IgD-negative memory B cell (primary cell): ENCODE measurements around the gene DPF1. TPM values are rescaled to one million over a fixed set of nuclear protein-coding genes. Genes with fewer than 3 reads are reported as not detected.
A peak's percentile ranks its signal among the peaks of the same experiment; 100 is the strongest.

Experiments
- H3K27ac Mint-ChIP-seq, 3 donors: one replicate each; pipeline ENCODE4 v1.8.0; 2020 to 2022; ENCODE audit warnings: mild to moderate bottlenecking in 3 of 3, mixed read lengths in 3 of 3, moderate library complexity in 1 of 3
- H3K27me3 Mint-ChIP-seq: one replicate; pipeline ENCODE4 v1.8.0; 2021; ENCODE audit warnings: mixed read lengths
- H3K36me3 Mint-ChIP-seq: one replicate; pipeline ENCODE4 v1.8.0; 2020; ENCODE audit warnings: mild to moderate bottlenecking, mixed read lengths
- H3K4me1 Mint-ChIP-seq, 3 donors: one replicate each; pipeline ENCODE4 v1.8.0; 2020 to 2022; ENCODE audit warnings: mixed read lengths in 3 of 3, mild to moderate bottlenecking in 1 of 3
- H3K4me3 Mint-ChIP-seq, 4 donors: one replicate each; pipeline ENCODE4 v1.8.0; 2020 to 2022; ENCODE audit warnings: mild to moderate bottlenecking in 4 of 4, mixed read lengths in 4 of 4, moderate library complexity in 3 of 4
- H3K9me3 Mint-ChIP-seq, 3 donors: one replicate each; pipeline ENCODE4 v1.8.0; 2020 to 2021; ENCODE audit warnings: mixed read lengths in 3 of 3, mild to moderate bottlenecking in 1 of 3
- polyA plus RNA-seq: library from polyadenylated mRNA; unstranded; fragments of 300-500 nt; fragmentation: Illumina TruSeq; gene quantifications from one replicate; pipeline ENCODE4 v1.2.3, GENCODE V29; 2021

Gene DPF1
- polyA plus RNA-seq, 1 donor from 2014 or later = 0.24 TPM

GRCh38 chr19:38255383-38256014 lies 31.5 kb upstream of the DPF1 start:
- Mint-ChIP-seq H3K36me3 (peaks cover 4% of the 10 kb centered on the region), H3K4me1 (peaks cover 23 to 33% (median 31%) of the 10 kb centered on the region in 3 donors), H3K27me3 (peaks cover 23% of the 10 kb centered on the region), H3K4me3 (peak overlapping the region; percentile 68 to 96 (median 86)), H3K9me3 (no peaks in the 10 kb centered on the region), H3K27ac (peak overlapping the region; percentile 36 to 82 (median 46))

GRCh38 chr19:38253788-38254187 lies 29.8 kb upstream of the DPF1 start:
- Mint-ChIP-seq H3K4me3 (peak overlapping the region; percentile 68 to 89 (median 86)), H3K27me3 (peaks cover 20% of the 10 kb centered on the region), H3K4me1 (peaks cover 23 to 35% (median 31%) of the 10 kb centered on the region in 3 donors), H3K36me3 (peaks cover 4% of the 10 kb centered on the region), H3K9me3 (no peaks in the 10 kb centered on the region), H3K27ac (peak overlapping the region; percentile 15 to 78 (median 39))

- Mint-ChIP-seq H3K36me3 (peaks cover 4% of the 10 kb centered on the region), H3K27me3 (peaks cover 20% of the 10 kb centered on the region), H3K9me3 (no peaks in the 10 kb centered on the region), H3K4me3 (peak overlapping the region; percentile 68 to 89 (median 86)), H3K27ac (peak overlapping the region; percentile 39 to 92 (median 78)), H3K4me1 (peaks cover 23 to 35% (median 31%) of the 10 kb centered on the region in 3 donors)
Observed at GRCh38 chr19:38252941-38253691, 29.1 kb upstream of the DPF1 start.

DNA sequence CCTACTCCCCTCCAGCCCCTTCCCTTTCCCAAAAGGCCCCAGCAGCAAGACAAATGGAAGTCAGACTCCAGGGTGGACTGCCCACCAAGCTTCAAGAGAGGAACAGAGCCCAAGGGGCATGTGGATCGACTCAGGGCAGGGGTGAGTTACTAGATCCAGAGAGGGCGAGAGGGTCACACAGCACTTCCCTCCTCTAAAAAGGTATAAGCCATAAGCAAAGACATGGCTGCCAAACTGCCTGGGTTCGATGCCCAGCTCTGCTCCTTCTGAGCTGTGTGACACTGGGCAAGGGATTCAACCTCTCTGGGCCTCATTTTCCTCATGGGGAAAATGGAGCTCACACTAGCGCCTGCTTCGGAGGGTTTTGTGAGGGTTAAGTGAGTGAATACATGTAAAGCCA lies 28.4 kb upstream of the DPF1 start:
- Mint-ChIP-seq H3K4me1 (peaks cover 23 to 35% (median 31%) of the 10 kb centered on the region in 3 donors), H3K27ac (peak overlapping the region in 2 of 3 donors; percentile 78 to 92), H3K27me3 (peaks cover 17% of the 10 kb centered on the region), H3K4me3 (peak overlapping the region; percentile 68 to 89 (median 86)), H3K9me3 (no peaks in the 10 kb centered on the region), H3K36me3 (peaks cover 4% of the 10 kb centered on the region)

GRCh38 chr19:38251564-38252051 lies 27.6 kb upstream of the DPF1 start:
- Mint-ChIP-seq H3K27me3 (peaks cover 17% of the 10 kb centered on the region), H3K36me3 (peaks cover 4% of the 10 kb centered on the region), H3K27ac (peak overlapping the region in 2 of 3 donors; percentile 78 to 92), H3K4me3 (peak overlapping the region; percentile 57 to 89 (median 86)), H3K4me1 (peaks cover 23 to 35% (median 31%) of the 10 kb centered on the region in 3 donors), H3K9me3 (no peaks in the 10 kb centered on the region)

- H3K4me1 Mint-ChIP-seq = peaks cover 26 to 38% (median 33%) of the 10 kb centered on the region in 3 donors
- H3K27me3 Mint-ChIP-seq = peaks cover 17% of the 10 kb centered on the region
- H3K4me3 Mint-ChIP-seq = peak overlapping the region in 2 of 4 donors; percentile 63 to 83
- peaks cover 4% of the 10 kb centered on the region for H3K36me3 Mint-ChIP-seq
- no peaks in the 10 kb centered on the region for H3K9me3 Mint-ChIP-seq
- no peak overlapping the region for H3K27ac Mint-ChIP-seq
Observed at GRCh38 chr19:38250821-38251563, 27.0 kb upstream of the DPF1 start.

GRCh38 chr19:38250428-38250820 lies 26.4 kb upstream of the DPF1 start:
- Mint-ChIP-seq H3K36me3 (peaks cover 4% of the 10 kb centered on the region), H3K27me3 (peaks cover 14% of the 10 kb centered on the region), H3K4me3 (peak overlapping the region in 2 of 4 donors; percentile 40 to 63), H3K4me1 (peaks cover 27 to 37% (median 29%) of the 10 kb centered on the region in 3 donors), H3K27ac (peak overlapping the region in 1 of 3 donors; percentile 62), H3K9me3 (no peaks in the 10 kb centered on the region)

DNA sequence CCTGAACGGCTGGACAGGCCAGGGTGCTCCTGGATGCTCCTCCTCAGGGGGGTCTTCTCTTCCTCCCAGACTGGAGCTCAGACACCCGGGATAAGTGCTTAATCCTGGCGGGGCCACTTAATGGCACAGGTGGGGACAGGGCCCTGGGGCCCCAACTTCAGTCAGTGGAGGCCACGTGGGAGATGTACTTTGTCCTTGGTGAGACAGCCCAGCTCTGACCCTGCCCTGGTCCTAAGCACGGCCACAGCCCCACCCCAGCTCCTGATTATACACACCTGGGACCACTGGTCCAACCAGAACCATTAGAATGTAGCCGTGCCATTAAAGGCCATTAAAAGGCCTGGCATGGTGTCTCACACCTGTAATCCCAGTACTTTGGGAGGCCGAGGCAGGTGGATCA lies 24.4 kb upstream of the DPF1 start:
- Mint-ChIP-seq H3K4me1 (peaks cover 19 to 31% (median 23%) of the 10 kb centered on the region in 3 donors), H3K9me3 (no peaks in the 10 kb centered on the region), H3K27me3 (peaks cover 5% of the 10 kb centered on the region), H3K4me3 (no peak overlapping the region), H3K27ac (no peak overlapping the region), H3K36me3 (peaks cover 2% of the 10 kb centered on the region)

DNA sequence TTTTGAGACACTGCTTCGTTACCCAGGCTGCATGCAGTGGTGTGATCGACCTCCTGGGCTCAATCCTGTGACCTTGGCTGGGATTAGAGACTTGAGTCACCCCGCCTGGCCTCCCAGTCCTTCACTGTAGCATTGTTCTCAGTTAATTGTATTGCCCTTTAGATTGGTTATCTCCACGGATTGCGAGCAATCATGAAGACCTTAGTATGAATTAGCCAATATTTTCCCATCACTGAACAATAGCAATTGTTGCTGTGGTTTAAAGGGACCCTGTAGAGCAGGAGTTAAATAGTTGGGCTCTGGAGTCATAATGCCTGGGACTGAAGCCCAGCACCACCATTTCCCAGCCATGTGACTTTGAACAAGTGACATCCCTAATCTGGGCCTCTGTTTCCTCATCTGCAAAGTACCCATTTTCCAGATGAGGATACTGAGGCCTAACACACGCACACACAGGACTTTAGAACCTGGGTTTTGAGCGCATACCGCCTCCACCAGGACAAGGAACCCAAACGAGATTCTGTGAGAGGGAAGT lies 23.8 kb upstream of the DPF1 start:
- peaks cover 5% of the 10 kb centered on the region for H3K27me3 Mint-ChIP-seq
- no peak overlapping the region for H3K27ac Mint-ChIP-seq
- H3K4me1 Mint-ChIP-seq = peaks cover 17 to 30% (median 23%) of the 10 kb centered on the region in 3 donors
- H3K9me3 Mint-ChIP-seq = no peaks in the 10 kb centered on the region
- H3K36me3 Mint-ChIP-seq = peaks cover 2% of the 10 kb centered on the region
- no peak overlapping the region for H3K4me3 Mint-ChIP-seq

GRCh38 chr19:38247126-38247525 lies 23.1 kb upstream of the DPF1 start:
- H3K4me1 Mint-ChIP-seq = peaks cover 11 to 24% (median 17%) of the 10 kb centered on the region in 3 donors
- H3K36me3 Mint-ChIP-seq = peaks cover 2% of the 10 kb centered on the region
- H3K27ac Mint-ChIP-seq = no peak overlapping the region
- no peaks in the 10 kb centered on the region for H3K9me3 Mint-ChIP-seq
- no peak overlapping the region for H3K4me3 Mint-ChIP-seq
- H3K27me3 Mint-ChIP-seq = peaks cover 2% of the 10 kb centered on the region

DNA sequence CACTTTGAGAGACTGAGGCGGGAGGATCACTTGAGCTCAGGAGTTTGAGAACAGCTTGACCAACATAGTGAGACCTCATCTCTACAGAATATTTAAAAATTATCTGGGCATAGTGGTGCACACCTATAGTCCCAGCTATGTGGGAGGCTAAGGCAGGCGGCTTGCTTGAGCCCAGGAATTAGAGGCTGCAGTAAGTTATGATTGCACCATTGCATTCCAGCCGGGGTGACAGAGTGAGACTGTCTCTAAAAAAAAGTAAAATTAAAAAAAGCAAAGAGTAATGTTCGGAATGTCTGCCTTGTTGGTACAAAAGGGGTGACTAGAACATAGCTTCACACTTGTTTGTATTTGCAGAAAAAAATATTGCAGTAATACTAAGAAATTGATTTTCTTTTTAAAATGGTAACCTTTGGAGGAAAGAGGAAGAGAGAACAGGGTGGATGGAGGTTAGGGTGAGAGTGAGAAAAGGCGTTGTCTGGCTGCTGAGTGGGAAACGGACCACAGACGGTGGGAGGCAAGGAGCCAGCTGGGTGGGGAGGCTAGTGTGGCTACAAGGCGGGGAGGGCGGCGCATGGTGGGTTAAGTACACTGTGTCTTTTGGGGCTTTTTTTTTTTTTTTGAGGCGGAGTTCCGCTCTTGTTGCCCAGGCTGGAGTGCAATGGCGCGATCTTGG lies 21.9 kb upstream of the DPF1 start:
- Mint-ChIP-seq H3K4me3 (peak overlapping the region in 3 of 4 donors; percentile 44 to 87 (median 64)), H3K27me3 (peaks cover 2% of the 10 kb centered on the region), H3K27ac (peak overlapping the region in 1 of 3 donors; percentile 33), H3K4me1 (peaks cover 7 to 16% (median 11%) of the 10 kb centered on the region in 3 donors), H3K36me3 (peaks cover 2% of the 10 kb centered on the region), H3K9me3 (no peaks in the 10 kb centered on the region)

GRCh38 chr19:38243279-38243673 lies 19.3 kb upstream of the DPF1 start:
- Mint-ChIP-seq H3K27me3 (no peaks in the 10 kb centered on the region), H3K27ac (peak overlapping the region in 2 of 3 donors; percentile 40 to 69), H3K36me3 (peaks cover 2% of the 10 kb centered on the region), H3K4me1 (peaks cover 5 to 12% (median 11%) of the 10 kb centered on the region in 3 donors), H3K9me3 (no peaks in the 10 kb centered on the region), H3K4me3 (peak overlapping the region; percentile 65 to 96 (median 85))

- no peak overlapping the region for H3K4me3 Mint-ChIP-seq
- H3K4me1 Mint-ChIP-seq = peaks cover 3 to 8% (median 6%) of the 10 kb centered on the region in 3 donors
- peak overlapping the region in 1 of 3 donors; percentile 47 for H3K27ac Mint-ChIP-seq
- H3K27me3 Mint-ChIP-seq = peaks cover 4% of the 10 kb centered on the region
- no peaks in the 10 kb centered on the region for H3K9me3 Mint-ChIP-seq
- peaks cover 2% of the 10 kb centered on the region for H3K36me3 Mint-ChIP-seq
Observed at GRCh38 chr19:38239816-38240215, 15.8 kb upstream of the DPF1 start.

- Mint-ChIP-seq H3K4me1 (peaks cover 0 to 4% (median 0%) of the 10 kb centered on the region in 3 donors), H3K27me3 (peaks cover 11% of the 10 kb centered on the region), H3K36me3 (no peaks in the 10 kb centered on the region), H3K4me3 (no peak overlapping the region), H3K9me3 (no peaks in the 10 kb centered on the region), H3K27ac (no peak overlapping the region)
Observed at GRCh38 chr19:38234615-38235014, 10.6 kb upstream of the DPF1 start.
